ENCODE measurements around the gene PPIL3. TPM values are rescaled to one million over a fixed set of nuclear protein-coding genes. Genes with fewer than 3 reads are reported as not detected.
A peak's percentile ranks its signal among the peaks of the same experiment; 100 is the strongest.

The PPIL3 gene
- total and polyA plus RNA-seq, 2 donors (not counting 1 experiment from before 2014, with no cell fraction given): 57.9 to 61.4 TPM

GRCh38 chr2:200863782-200864175 lies 25.1 kb downstream of the PPIL3 start:
- peaks cover 46% of the 10 kb centered on the region for H3K4me1 Mint-ChIP-seq
- peak overlapping the region; percentile 77 for H3K4me2 ChIP-seq (replicated peaks; ENCODE audit: low read depth, low read length, poor library complexity, severe bottlenecking)
- no peaks in the 10 kb centered on the region for H3K27me3 Mint-ChIP-seq
- DNase-seq: no peak
- peaks cover 66% of the 10 kb centered on the region for H3K79me2 ChIP-seq (ENCODE audit: control insufficient read depth, insufficient read depth, low read length)
- peak overlapping the region; percentile 100 for H3K27ac Mint-ChIP-seq
- peak overlapping the region; percentile 85 to 100 (median 97) for H3K4me3 ChIP-seq (ENCODE audit: control extremely low read depth in 1 of 5, extremely low read depth in 1 of 5, insufficient read depth in 1 of 5, low read depth in 2 of 5, low read length in 4 of 5)
- H3K4me1 ChIP-seq (ENCODE audit: control insufficient read depth in 2 of 2, insufficient read depth in 2 of 2, low read length in 2 of 2): peaks cover 32 to 35% of the 10 kb centered on the region in 2 donors
- peak overlapping the region; percentile 86 for H2AFZ ChIP-seq (ENCODE audit: insufficient read depth, low read depth, low read length, poor library complexity, severe bottlenecking)
- peaks cover 6 to 32% of the 10 kb centered on the region in 2 experiments for H3K36me3 ChIP-seq (replicated peaks in 1 of 2; ENCODE audit: control extremely low read depth in 1 of 2, control insufficient read depth in 1 of 2, extremely low read depth in 1 of 2, insufficient read depth in 2 of 2, low read length in 1 of 2)
- H3K27ac ChIP-seq (ENCODE audit: low read length in 2 of 2): peak overlapping the region; percentile 98 to 99
- H3K4me3 Mint-ChIP-seq: peak overlapping the region; percentile 93
- ATAC-seq (ENCODE audit: low read depth): peak; percentile 6
- peaks cover 45% of the 10 kb centered on the region for H4K20me1 ChIP-seq (ENCODE audit: control insufficient read depth, insufficient read depth, low read length, poor library complexity, severe bottlenecking)
- H3K9me3 ChIP-seq (ENCODE audit: control extremely low read depth in 1 of 3, control insufficient read depth in 2 of 3, insufficient read depth in 1 of 3, low read length in 2 of 3): no peaks in the 10 kb centered on the region
- H3K9me3 Mint-ChIP-seq (ENCODE audit: insufficient read depth): no peaks in the 10 kb centered on the region
- TF ChIP-seq CTCF (IDR thresholded peaks at IDR 0.05): no peak
- no peak for TF ChIP-seq EZH2 (IDR thresholded peaks at IDR 0.05; ENCODE audit: borderline replicate concordance, insufficient read depth, low read depth, low read length, poor library complexity, severe bottlenecking)
- H3K9ac ChIP-seq (ENCODE audit: low read length): peak overlapping the region; percentile 100
- no peaks in the 10 kb centered on the region for H3K27me3 ChIP-seq (replicated peaks in 1 of 4; ENCODE audit: control extremely low read depth in 1 of 4, control insufficient read depth in 3 of 4, insufficient read depth in 4 of 4, low read length in 3 of 4)
- under 1% methylated on average over 19 of the region's 19 CpGs for WGBS (ENCODE audit: insufficient coverage)
- intact Hi-C loops (cut with micrococcal nuclease): loop anchor here (1.0 to 10.0 kb wide), 8 partner anchors 26 to 1401 kb away; partner anchors contain the start of genes ALS2, BZW1, NIF3L1 and NOP58
- ChIA-PET CTCF (interaction anchor here (1.0 to 2.2 kb wide), 8 partner anchors 26 to 369 kb away, joined by 3 to 13 read pairs (median 6); partner anchors contain the start of genes CFLAR, NIF3L1, ORC2 and PPIL3), POLR2A (interaction anchor here (0.6 to 2.8 kb wide), 21 partner anchors 9 to 1802 kb away, joined by 3 to 54 read pairs (median 5); partner anchors contain the start of genes ALS2, BZW1, CASP8 and CFLAR)

GRCh38 chr2:200862532-200863000 lies 26.3 kb downstream of the PPIL3 start:
- Mint-ChIP-seq H3K27me3 (no peaks in the 10 kb centered on the region), H3K27ac (peak overlapping the region; percentile 100), H3K9me3 (ENCODE audit: insufficient read depth) (no peaks in the 10 kb centered on the region), H3K4me1 (peaks cover 53% of the 10 kb centered on the region), H3K4me3 (peak overlapping the region; percentile 93)
- ChIA-PET POLR2A (interaction anchor here (2.8 kb wide), 2 partner anchors 27 to 255 kb away, joined by 18 to 54 read pairs; partner anchors contain the start of genes CFLAR, NIF3L1 and PPIL3), CTCF (interaction anchor here (1.5 kb wide), 1 partner anchor 149 kb away, joined by 3 read pairs; no protein-coding TSS in a partner anchor)
- Histone ChIP-seq H3K4me2 (replicated peaks; ENCODE audit: low read depth, low read length, poor library complexity, severe bottlenecking) (peak overlapping the region; percentile 77), H3K4me1 (ENCODE audit: control insufficient read depth in 2 of 2, insufficient read depth in 2 of 2, low read length in 2 of 2) (peaks cover 37 to 43% of the 10 kb centered on the region in 2 donors), H3K27me3 (replicated peaks in 1 of 4; ENCODE audit: control extremely low read depth in 1 of 4, control insufficient read depth in 3 of 4, insufficient read depth in 4 of 4, low read length in 3 of 4) (no peaks in the 10 kb centered on the region), H3K36me3 (replicated peaks in 1 of 2; ENCODE audit: control extremely low read depth in 1 of 2, control insufficient read depth in 1 of 2, extremely low read depth in 1 of 2, insufficient read depth in 2 of 2, low read length in 1 of 2) (peaks cover 10 to 44% of the 10 kb centered on the region in 2 experiments), H3K4me3 (ENCODE audit: control extremely low read depth in 1 of 5, extremely low read depth in 1 of 5, insufficient read depth in 1 of 5, low read depth in 2 of 5, low read length in 4 of 5) (peak overlapping the region; percentile 85 to 100 (median 97)), H3K27ac (ENCODE audit: low read length in 2 of 2) (peak overlapping the region; percentile 98 to 99), H3K9ac (ENCODE audit: low read length) (peak overlapping the region; percentile 100), H3K9me3 (ENCODE audit: control extremely low read depth in 1 of 3, control insufficient read depth in 2 of 3, insufficient read depth in 1 of 3, low read length in 2 of 3) (no peaks in the 10 kb centered on the region), H4K20me1 (ENCODE audit: control insufficient read depth, insufficient read depth, low read length, poor library complexity, severe bottlenecking) (peaks cover 58% of the 10 kb centered on the region), H3K79me2 (ENCODE audit: control insufficient read depth, insufficient read depth, low read length) (peaks cover 78% of the 10 kb centered on the region), H2AFZ (ENCODE audit: insufficient read depth, low read depth, low read length, poor library complexity, severe bottlenecking) (no peak overlapping the region)
- DNase-seq (peak; percentile 66), ATAC-seq (ENCODE audit: low read depth) (no peak)
- no peak for TF ChIP-seq EZH2 (IDR thresholded peaks at IDR 0.05; ENCODE audit: borderline replicate concordance, insufficient read depth, low read depth, low read length, poor library complexity, severe bottlenecking)
- TF ChIP-seq CTCF (IDR thresholded peaks at IDR 0.05): no peak
- intact Hi-C loops (cut with micrococcal nuclease): loop anchor here (10.0 kb wide), 2 partner anchors 338 to 1402 kb away; partner anchors contain the start of genes NOP58 and SGO2
- WGBS (ENCODE audit: insufficient coverage): 0% methylated on average over 12 of the region's 13 CpGs

Data from B cell (primary cell).